ENCODE measurements around the gene ERCC6. TPM values are rescaled to one million over a fixed set of nuclear protein-coding genes. Genes with fewer than 3 reads are reported as not detected.

ERCC6 gene
- total RNA-seq: 10 to 100 TPM; 10.8 to 12.4 (median 11.1) TPM

DNA sequence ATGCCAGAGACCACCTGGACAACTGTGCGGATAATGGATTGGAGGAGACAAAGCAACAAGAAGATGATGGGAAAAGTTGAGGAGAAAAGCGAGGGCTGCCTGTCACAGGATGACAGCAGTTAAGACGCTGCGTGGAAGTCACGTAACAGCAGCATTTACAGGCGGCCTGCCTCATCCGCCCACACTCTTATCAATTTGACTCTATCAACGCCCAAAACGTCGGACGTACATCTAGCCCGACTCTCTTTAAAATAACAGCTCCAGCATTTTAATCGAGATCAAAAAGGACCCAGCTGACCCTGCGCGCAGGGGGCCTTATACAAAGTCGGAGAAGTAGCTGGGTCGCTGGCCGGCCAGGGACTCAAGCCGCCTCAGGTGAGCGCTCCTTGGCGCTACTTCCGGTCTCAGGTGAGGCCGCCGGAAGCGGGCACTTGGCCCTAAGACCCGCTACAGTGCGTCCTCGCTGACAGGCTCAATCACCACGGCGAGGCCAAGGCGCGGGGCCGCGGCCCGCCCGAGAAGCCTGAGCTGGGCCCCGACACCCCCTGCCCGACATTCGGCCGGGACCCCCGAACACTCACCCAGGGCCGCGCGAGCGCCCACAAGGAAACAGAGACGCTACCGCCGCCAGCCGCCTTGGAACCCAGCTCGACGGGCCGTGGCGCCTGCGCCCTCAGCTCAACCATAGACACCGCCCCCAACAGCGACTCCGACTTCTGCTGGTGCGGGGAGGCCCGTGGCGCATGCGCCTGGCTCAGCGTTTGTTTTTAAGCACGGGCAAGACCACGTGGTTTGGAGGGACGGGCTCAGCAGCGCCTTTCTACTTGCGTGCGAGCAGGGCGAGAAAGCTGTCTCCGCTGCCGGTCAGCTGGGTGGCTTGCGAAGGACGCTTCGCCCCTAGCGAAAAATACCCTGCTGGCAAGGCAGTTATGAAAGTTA is at the start of gene ERCC6:
Gene ERCC6 (minus strand): TSS at position 741 of the 939 bp plus-strand sequence.
- ATAC-seq (peak; percentile 96), DNase-seq (peak; percentile 94)
- peaks cover 5% of the 10 kb centered on the region for H3K36me3 Mint-ChIP-seq (ENCODE audit: insufficient read depth)
- H3K4me3 Mint-ChIP-seq: peak within 1 kb of the TSS; percentile 86
- H3K27me3 Mint-ChIP-seq (ENCODE audit: low read depth): peaks cover 24% of the 10 kb centered on the region
- H3K9me3 Mint-ChIP-seq: no peaks in the 10 kb centered on the region
- peaks cover 38% of the 10 kb centered on the region for H3K4me1 Mint-ChIP-seq (ENCODE audit: low read depth)

DNA sequence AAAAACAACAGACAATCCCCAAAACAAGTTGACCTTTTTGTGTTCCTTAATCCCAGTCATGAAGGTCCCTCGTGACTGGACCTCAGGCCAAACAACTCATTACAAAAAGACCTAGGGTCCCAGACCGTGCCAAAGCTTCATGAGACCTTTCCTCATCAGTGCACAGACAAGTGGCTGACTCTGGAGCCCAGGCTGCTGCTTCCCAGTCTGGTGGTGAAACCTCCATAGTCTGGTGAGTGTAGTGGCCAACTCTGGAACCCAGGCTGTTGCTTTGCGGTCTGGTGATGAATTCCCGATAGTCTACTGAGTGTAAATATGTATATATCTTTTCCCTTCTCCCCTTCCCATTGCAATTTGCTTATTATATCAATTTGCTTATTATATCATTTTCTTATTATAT is 49.1 kb upstream of the ERCC6 start:
- no peaks in the 10 kb centered on the region for H3K36me3 Mint-ChIP-seq (ENCODE audit: insufficient read depth)
- ATAC-seq (no peak), DNase-seq (no peak)
- peaks cover 25% of the 10 kb centered on the region for H3K27me3 Mint-ChIP-seq (ENCODE audit: low read depth)
- H3K9me3 Mint-ChIP-seq: peaks cover 3% of the 10 kb centered on the region
- no peak overlapping the region for H3K4me3 Mint-ChIP-seq
- H3K4me1 Mint-ChIP-seq (ENCODE audit: low read depth): no peaks in the 10 kb centered on the region

DNA sequence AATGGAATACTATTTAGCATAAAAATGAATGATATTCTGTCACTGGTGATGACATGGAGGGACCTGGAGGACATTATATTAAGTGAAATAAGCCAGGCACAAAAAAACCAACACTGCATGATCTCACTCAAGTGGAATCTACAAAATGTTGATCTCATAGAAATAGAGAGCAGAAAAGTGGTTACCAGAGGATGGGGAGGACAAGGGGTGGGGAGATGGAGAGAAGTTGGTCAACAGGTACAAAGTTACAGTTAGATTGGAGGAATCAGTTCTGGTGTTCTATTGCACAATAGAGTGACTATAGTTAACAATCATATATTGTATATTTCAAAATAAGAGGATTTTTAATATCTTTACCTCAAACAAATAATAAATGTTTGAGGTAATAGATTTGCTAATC is 46.5 kb upstream of the ERCC6 start:
- Mint-ChIP-seq H3K4me1 (ENCODE audit: low read depth) (peaks cover 2% of the 10 kb centered on the region), H3K27me3 (ENCODE audit: low read depth) (peaks cover 22% of the 10 kb centered on the region), H3K4me3 (no peak overlapping the region), H3K36me3 (ENCODE audit: insufficient read depth) (no peaks in the 10 kb centered on the region), H3K9me3 (peaks cover 3% of the 10 kb centered on the region)
- ATAC-seq (no peak), DNase-seq (no peak)

DNA sequence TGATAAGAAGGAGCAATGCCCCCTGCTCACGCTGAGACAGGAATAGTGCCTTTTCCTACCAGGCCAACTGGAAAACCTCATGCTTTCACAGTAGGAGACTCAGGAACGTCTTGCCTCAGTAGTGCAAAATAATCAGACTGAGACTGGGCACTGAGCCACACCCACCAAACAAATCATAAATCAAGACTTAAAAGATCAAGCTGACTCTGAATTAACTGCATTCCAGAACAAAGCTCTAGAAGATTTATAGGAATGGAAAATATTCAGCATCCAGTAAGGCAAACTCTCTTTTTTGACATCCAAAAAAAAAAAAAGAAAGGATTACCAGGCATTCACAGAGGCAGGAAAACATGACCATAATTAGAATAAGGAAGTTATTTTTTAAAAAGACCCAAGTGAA is 40.7 kb upstream of the ERCC6 start:
- Mint-ChIP-seq H3K4me1 (ENCODE audit: low read depth) (peaks cover 2% of the 10 kb centered on the region), H3K36me3 (ENCODE audit: insufficient read depth) (no peaks in the 10 kb centered on the region), H3K27me3 (ENCODE audit: low read depth) (peaks cover 27% of the 10 kb centered on the region), H3K4me3 (no peak overlapping the region), H3K9me3 (no peaks in the 10 kb centered on the region)
- DNase-seq: no peak
- ATAC-seq: no peak

DNA sequence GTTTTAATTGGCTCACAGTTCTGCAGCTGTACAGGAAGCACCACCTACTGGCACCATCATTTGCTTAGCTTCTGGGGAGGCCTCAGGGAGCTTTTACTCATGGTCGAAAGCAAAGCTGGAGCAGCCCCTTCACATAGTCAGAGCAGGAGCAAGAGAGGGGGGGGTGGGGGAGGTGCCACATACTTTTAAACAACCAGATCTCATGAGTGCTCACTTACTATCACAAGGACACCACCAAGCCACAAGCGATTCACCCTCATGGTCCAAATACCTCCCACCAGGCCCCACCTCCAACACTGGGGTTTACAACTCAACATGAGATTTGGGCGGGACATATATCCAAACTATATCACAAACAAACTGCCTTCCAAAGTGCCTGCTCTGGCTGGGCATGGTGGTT is 39.5 kb upstream of the ERCC6 start:
- H3K36me3 Mint-ChIP-seq (ENCODE audit: insufficient read depth): no peaks in the 10 kb centered on the region
- ATAC-seq (no peak), DNase-seq (no peak)
- peaks cover 2% of the 10 kb centered on the region for H3K4me1 Mint-ChIP-seq (ENCODE audit: low read depth)
- H3K9me3 Mint-ChIP-seq: no peaks in the 10 kb centered on the region
- H3K27me3 Mint-ChIP-seq (ENCODE audit: low read depth): peaks cover 18% of the 10 kb centered on the region
- H3K4me3 Mint-ChIP-seq: no peak overlapping the region

GRCh38 chr10:49577182-49577925 is 38.4 kb upstream of the ERCC6 start:
- Mint-ChIP-seq H3K4me1 (ENCODE audit: low read depth) (peaks cover 2% of the 10 kb centered on the region), H3K27me3 (ENCODE audit: low read depth) (peaks cover 16% of the 10 kb centered on the region), H3K4me3 (no peak overlapping the region), H3K9me3 (no peaks in the 10 kb centered on the region), H3K36me3 (ENCODE audit: insufficient read depth) (no peaks in the 10 kb centered on the region)
- DNase-seq (no peak), ATAC-seq (peak in 1 of 2 donors; percentile 18)

DNA sequence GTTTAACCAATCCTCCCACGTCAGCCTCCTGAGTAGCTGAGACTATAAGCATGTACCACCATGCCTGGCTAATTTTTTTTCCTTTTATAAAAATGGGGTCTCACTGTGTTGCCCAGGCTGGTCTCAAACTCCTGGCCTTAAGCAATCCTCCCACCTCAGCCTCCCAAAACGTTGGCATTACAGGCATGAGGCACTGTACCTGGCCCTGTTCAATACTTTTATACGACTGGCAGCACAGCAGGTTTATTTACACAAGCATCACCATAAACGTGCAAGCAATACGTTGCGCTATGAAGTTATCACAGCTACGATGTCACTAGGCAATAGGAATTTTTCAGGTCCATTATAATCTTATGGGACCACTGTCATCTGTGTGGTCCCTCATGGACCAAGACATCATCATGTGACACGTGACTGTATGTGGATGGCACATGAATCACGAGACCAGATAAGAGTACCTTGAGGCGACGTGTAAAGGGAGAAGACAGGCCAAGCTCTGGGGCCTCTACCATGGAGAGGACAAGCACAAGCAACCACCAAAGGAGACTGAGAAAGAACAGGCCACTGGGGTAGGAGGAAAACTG is 36.7 kb upstream of the ERCC6 start:
- no peak for DNase-seq
- Mint-ChIP-seq H3K27me3 (ENCODE audit: low read depth) (peaks cover 14% of the 10 kb centered on the region), H3K4me1 (ENCODE audit: low read depth) (no peaks in the 10 kb centered on the region), H3K9me3 (no peaks in the 10 kb centered on the region), H3K36me3 (ENCODE audit: insufficient read depth) (no peaks in the 10 kb centered on the region), H3K4me3 (no peak overlapping the region)
- ATAC-seq: no peak

- no peaks in the 10 kb centered on the region for H3K9me3 Mint-ChIP-seq
- ATAC-seq (no peak), DNase-seq (no peak)
- H3K4me3 Mint-ChIP-seq: no peak overlapping the region
- no peaks in the 10 kb centered on the region for H3K36me3 Mint-ChIP-seq (ENCODE audit: insufficient read depth)
- no peaks in the 10 kb centered on the region for H3K4me1 Mint-ChIP-seq (ENCODE audit: low read depth)
- peaks cover 10% of the 10 kb centered on the region for H3K27me3 Mint-ChIP-seq (ENCODE audit: low read depth)
Measured at GRCh38 chr10:49572594-49573114, 33.7 kb upstream of the ERCC6 start.

- Mint-ChIP-seq H3K27me3 (ENCODE audit: low read depth) (peaks cover 10% of the 10 kb centered on the region), H3K9me3 (no peaks in the 10 kb centered on the region), H3K4me3 (no peak overlapping the region), H3K36me3 (ENCODE audit: insufficient read depth) (no peaks in the 10 kb centered on the region), H3K4me1 (ENCODE audit: low read depth) (no peaks in the 10 kb centered on the region)
- ATAC-seq: no peak
- no peak for DNase-seq
Measured at GRCh38 chr10:49571388-49571787, 32.5 kb upstream of the ERCC6 start.

GRCh38 chr10:49569031-49569631 is 30.2 kb upstream of the ERCC6 start:
- H3K27me3 Mint-ChIP-seq (ENCODE audit: low read depth): peaks cover 7% of the 10 kb centered on the region

DNA sequence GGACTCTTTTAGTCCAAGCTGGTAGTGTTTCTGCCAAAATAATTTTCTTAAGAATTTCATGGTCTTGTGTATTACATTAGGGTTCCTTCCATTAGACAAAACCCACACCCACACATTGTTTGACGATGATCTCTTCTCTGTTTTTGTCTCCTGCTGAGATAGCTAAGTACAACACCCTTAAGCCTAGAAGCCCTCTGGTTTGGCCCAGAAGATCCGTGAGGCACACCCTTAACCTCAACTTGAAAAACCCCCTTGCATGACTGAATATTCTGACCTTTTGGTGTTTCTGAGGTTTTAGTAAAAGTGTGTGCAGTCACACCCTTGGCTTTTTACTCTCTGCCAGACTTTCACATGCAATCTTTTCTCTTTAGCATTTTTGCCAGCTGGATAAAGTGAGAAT is 29.3 kb upstream of the ERCC6 start:
- Mint-ChIP-seq H3K36me3 (ENCODE audit: insufficient read depth) (no peaks in the 10 kb centered on the region), H3K4me3 (no peak overlapping the region), H3K27me3 (ENCODE audit: low read depth) (peaks cover 13% of the 10 kb centered on the region), H3K9me3 (no peaks in the 10 kb centered on the region), H3K4me1 (ENCODE audit: low read depth) (no peaks in the 10 kb centered on the region)
- DNase-seq: no peak
- ATAC-seq: peak; percentile 43 to 65

More at GRCh38 chr10:49569031-49569631, 30.2 kb upstream of the ERCC6 start:
- ATAC-seq: no peak
- Mint-ChIP-seq H3K9me3 (no peaks in the 10 kb centered on the region), H3K36me3 (ENCODE audit: insufficient read depth) (no peaks in the 10 kb centered on the region), H3K4me3 (no peak overlapping the region), H3K4me1 (ENCODE audit: low read depth) (no peaks in the 10 kb centered on the region)
- no peak for DNase-seq

GRCh38 chr10:49567810-49568209 is 28.9 kb upstream of the ERCC6 start:
- Mint-ChIP-seq H3K9me3 (no peaks in the 10 kb centered on the region), H3K4me1 (ENCODE audit: low read depth) (no peaks in the 10 kb centered on the region), H3K27me3 (ENCODE audit: low read depth) (peaks cover 17% of the 10 kb centered on the region), H3K36me3 (ENCODE audit: insufficient read depth) (no peaks in the 10 kb centered on the region), H3K4me3 (no peak overlapping the region)
- DNase-seq: no peak
- no peak for ATAC-seq

- Mint-ChIP-seq H3K4me3 (no peak overlapping the region), H3K36me3 (ENCODE audit: insufficient read depth) (no peaks in the 10 kb centered on the region), H3K4me1 (ENCODE audit: low read depth) (no peaks in the 10 kb centered on the region), H3K27me3 (ENCODE audit: low read depth) (peaks cover 25% of the 10 kb centered on the region), H3K9me3 (no peaks in the 10 kb centered on the region)
- ATAC-seq (no peak), DNase-seq (no peak)
Measured at GRCh38 chr10:49564461-49565009, 25.6 kb upstream of the ERCC6 start.

- Mint-ChIP-seq H3K4me3 (no peak overlapping the region), H3K36me3 (ENCODE audit: insufficient read depth) (no peaks in the 10 kb centered on the region), H3K9me3 (no peaks in the 10 kb centered on the region), H3K27me3 (ENCODE audit: low read depth) (peaks cover 28% of the 10 kb centered on the region), H3K4me1 (ENCODE audit: low read depth) (no peaks in the 10 kb centered on the region)
- ATAC-seq: no peak
- no peak for DNase-seq
Measured at GRCh38 chr10:49562893-49563292, 24.0 kb upstream of the ERCC6 start.

Data from activated T-cell treated with anti-CD3 and anti-CD28 coated beads, Interleukin-2, amount 50 U/mL, for 4 hours (primary cell).